Endodermal cell (in vitro differentiated cells): ENCODE measurements around the gene GTF3C1. TPM values are rescaled to one million over a fixed set of nuclear protein-coding genes. Genes with fewer than 3 reads are reported as not detected.
A peak's percentile ranks its signal among the peaks of the same experiment; 100 is the strongest.

Experiments used
- DNase-seq: peaks from one replicate; pipeline ENCODE4 v3.0.0-alpha.2; 2017
- H3K27ac ChIP-seq: 2 replicates; pipeline ENCODE4 v1.5.1; 2013; ENCODE audit warnings: mild to moderate bottlenecking, low read depth, low read length, moderate library complexity
- H3K27me3 ChIP-seq: 2 replicates; pipeline ENCODE4 v1.6.1; 2013; ENCODE audit warnings: mild to moderate bottlenecking, low read length, moderate library complexity; ENCODE audit not compliant: insufficient read depth, control insufficient read depth, poor library complexity, severe bottlenecking
- H3K36me3 ChIP-seq: 2 replicates; pipeline ENCODE4 v1.7.0; 2013; ENCODE audit warnings: mild to moderate bottlenecking, low read length, moderate library complexity; ENCODE audit not compliant: control insufficient read depth, insufficient read depth
- H3K4me1 ChIP-seq: one replicate; pipeline ENCODE4 v1.7.0; 2013; ENCODE audit warnings: low read length; ENCODE audit not compliant: control insufficient read depth, insufficient read depth
- H3K4me3 ChIP-seq: 2 replicates; pipeline ENCODE4 v1.5.1; 2013; ENCODE audit warnings: mild to moderate bottlenecking, low read length, moderate library complexity
- H3K9ac ChIP-seq: 2 replicates; pipeline ENCODE4 v1.6.1; 2013; ENCODE audit warnings: mild to moderate bottlenecking, low read length, moderate library complexity; ENCODE audit not compliant: poor library complexity, severe bottlenecking; ENCODE audit errors: extremely low read depth
- H3K9me3 ChIP-seq: 2 replicates; pipeline ENCODE4 v1.6.1; 2013; ENCODE audit warnings: mild to moderate bottlenecking, low read length, moderate library complexity; ENCODE audit not compliant: control insufficient read depth
- H3K27ac Mint-ChIP-seq: 2 replicates; pipeline ENCODE4 v1.8.0; 2020; ENCODE audit warnings: mixed read lengths
- H3K27me3 Mint-ChIP-seq: 2 replicates; pipeline ENCODE4 v1.8.0; 2021; ENCODE audit warnings: mild to moderate bottlenecking, mixed read lengths; ENCODE audit not compliant: insufficient read depth
- H3K36me3 Mint-ChIP-seq: 2 replicates; pipeline ENCODE4 v1.8.0; 2020; ENCODE audit warnings: low read depth, mixed read lengths
- H3K4me1 Mint-ChIP-seq: 2 replicates; pipeline ENCODE4 v1.8.0; 2020; ENCODE audit warnings: mixed read lengths
- H3K4me3 Mint-ChIP-seq: 2 replicates; pipeline ENCODE4 v1.8.0; 2020; ENCODE audit warnings: mild to moderate bottlenecking, moderate library complexity, mixed read lengths
- H3K9me3 Mint-ChIP-seq: 2 replicates; pipeline ENCODE4 v1.8.0; 2020; ENCODE audit warnings: mild to moderate bottlenecking, mixed read lengths
- whole genome bisulfite sequencing, 2 experiments: methylation state at CpG; one replicate each; pipeline versions ENCODE4 v1.1.5 to v1.1.7; 2013; ENCODE audit warnings: missing lambda C conversion rate in 2 of 2, mixed read lengths in 1 of 2; ENCODE audit not compliant: insufficient coverage in 1 of 2, insufficient read length in 1 of 2; 5-methylcytosine and 5-hydroxymethylcytosine counted together
- total RNA-seq, 2 donors: library from RNA; stranded (reverse); fragmentation: NEBNext Ultra II Directional in 1 of 2; extraction: Animal tissue kit (Norgen Biotek cat#: 25700) in 1 of 2; gene quantifications; 2 replicates in 1 of 2; 3 replicates in 1 of 2; pipeline ENCODE4 v1.2.1, GENCODE V29; 2021
- TF ChIP-seq, protein P1 (sequence below): fragments of 200-600 bp; sonication (generic); conservative IDR thresholded peaks from 2 replicates; pipeline ENCODE4 v1.5.0; 2021; ENCODE audit warnings: antibody characterized with exemption, mild to moderate bottlenecking

Gene GTF3C1
- total RNA-seq, 2 donors from 2014 or later, result 138 TPM

DNA sequence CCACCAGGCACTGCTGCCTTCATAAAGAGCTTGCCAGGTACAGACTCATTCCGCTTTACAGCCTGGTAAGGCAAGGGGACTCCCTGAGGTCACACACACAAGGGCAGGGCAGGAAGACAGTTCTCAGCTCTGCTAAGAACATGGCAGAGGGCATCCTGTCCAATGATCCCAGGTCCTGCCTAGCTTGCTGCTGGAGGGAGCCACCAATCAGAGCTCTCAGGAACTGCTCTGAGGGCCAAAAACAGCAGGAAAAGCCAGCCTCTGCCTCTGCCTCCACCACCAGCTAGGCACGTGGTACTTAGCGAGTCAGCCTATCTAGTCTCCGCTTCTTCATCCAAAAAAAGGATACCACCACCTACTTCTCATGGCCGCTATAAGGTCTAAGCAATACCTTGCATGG is 66.1 kb downstream of the GTF3C1 start:
- Histone ChIP-seq H3K4me3 (no peak overlapping the region), H3K4me1 (no peaks in the 10 kb centered on the region), H3K27ac (no peak overlapping the region), H3K36me3 (peaks cover 94% of the 10 kb centered on the region), H3K27me3 (no peaks in the 10 kb centered on the region), H3K9ac (no peak overlapping the region), H3K9me3 (no peaks in the 10 kb centered on the region)
- peak overlapping the region; percentile 30 for H3K27ac Mint-ChIP-seq
- H3K27me3 Mint-ChIP-seq, result no peaks in the 10 kb centered on the region
- H3K4me1 Mint-ChIP-seq, result no peaks in the 10 kb centered on the region
- no peak for DNase-seq
- no peaks in the 10 kb centered on the region for H3K9me3 Mint-ChIP-seq
- H3K4me3 Mint-ChIP-seq, result no peak overlapping the region
- WGBS, 2 experiments, result 93 to 94% methylated on average over 2 to 5 of the region's 5 CpGs
- TF ChIP-seq, protein P1, sequence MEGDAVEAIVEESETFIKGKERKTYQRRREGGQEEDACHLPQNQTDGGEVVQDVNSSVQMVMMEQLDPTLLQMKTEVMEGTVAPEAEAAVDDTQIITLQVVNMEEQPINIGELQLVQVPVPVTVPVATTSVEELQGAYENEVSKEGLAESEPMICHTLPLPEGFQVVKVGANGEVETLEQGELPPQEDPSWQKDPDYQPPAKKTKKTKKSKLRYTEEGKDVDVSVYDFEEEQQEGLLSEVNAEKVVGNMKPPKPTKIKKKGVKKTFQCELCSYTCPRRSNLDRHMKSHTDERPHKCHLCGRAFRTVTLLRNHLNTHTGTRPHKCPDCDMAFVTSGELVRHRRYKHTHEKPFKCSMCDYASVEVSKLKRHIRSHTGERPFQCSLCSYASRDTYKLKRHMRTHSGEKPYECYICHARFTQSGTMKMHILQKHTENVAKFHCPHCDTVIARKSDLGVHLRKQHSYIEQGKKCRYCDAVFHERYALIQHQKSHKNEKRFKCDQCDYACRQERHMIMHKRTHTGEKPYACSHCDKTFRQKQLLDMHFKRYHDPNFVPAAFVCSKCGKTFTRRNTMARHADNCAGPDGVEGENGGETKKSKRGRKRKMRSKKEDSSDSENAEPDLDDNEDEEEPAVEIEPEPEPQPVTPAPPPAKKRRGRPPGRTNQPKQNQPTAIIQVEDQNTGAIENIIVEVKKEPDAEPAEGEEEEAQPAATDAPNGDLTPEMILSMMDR, result no peak
- peaks cover 84% of the 10 kb centered on the region for H3K36me3 Mint-ChIP-seq

DNA sequence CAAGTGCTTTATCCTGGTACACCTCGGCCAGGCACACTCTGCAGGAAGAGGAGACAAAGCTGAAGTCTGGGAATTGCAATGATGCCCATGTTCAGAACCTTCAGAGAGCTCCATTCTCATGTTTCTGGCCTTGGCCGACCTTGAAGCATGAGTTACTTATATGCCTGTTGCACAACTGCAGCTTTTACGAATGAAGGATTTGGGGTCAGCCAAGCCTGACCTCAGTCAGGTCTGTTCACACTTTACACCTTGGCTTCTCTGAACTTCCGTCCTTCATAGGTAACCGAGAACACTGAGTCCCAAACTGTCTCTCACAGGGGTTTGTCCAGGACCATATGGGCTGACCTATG is 66.7 kb downstream of the GTF3C1 start:
- TF ChIP-seq, protein P1, result no peak
- Histone ChIP-seq H3K9me3 (no peaks in the 10 kb centered on the region), H3K36me3 (peaks cover 94% of the 10 kb centered on the region), H3K27me3 (no peaks in the 10 kb centered on the region), H3K4me1 (no peaks in the 10 kb centered on the region), H3K9ac (no peak overlapping the region), H3K27ac (no peak overlapping the region), H3K4me3 (no peak overlapping the region)
- no peaks in the 10 kb centered on the region for H3K4me1 Mint-ChIP-seq
- WGBS, 2 experiments, result 91 to 94% methylated on average over 5 of the region's 5 CpGs
- no peak for DNase-seq
- H3K4me3 Mint-ChIP-seq, result no peak overlapping the region
- H3K36me3 Mint-ChIP-seq, result peaks cover 84% of the 10 kb centered on the region
- H3K27me3 Mint-ChIP-seq, result no peaks in the 10 kb centered on the region
- H3K27ac Mint-ChIP-seq, result no peak overlapping the region
- H3K9me3 Mint-ChIP-seq, result no peaks in the 10 kb centered on the region

DNA sequence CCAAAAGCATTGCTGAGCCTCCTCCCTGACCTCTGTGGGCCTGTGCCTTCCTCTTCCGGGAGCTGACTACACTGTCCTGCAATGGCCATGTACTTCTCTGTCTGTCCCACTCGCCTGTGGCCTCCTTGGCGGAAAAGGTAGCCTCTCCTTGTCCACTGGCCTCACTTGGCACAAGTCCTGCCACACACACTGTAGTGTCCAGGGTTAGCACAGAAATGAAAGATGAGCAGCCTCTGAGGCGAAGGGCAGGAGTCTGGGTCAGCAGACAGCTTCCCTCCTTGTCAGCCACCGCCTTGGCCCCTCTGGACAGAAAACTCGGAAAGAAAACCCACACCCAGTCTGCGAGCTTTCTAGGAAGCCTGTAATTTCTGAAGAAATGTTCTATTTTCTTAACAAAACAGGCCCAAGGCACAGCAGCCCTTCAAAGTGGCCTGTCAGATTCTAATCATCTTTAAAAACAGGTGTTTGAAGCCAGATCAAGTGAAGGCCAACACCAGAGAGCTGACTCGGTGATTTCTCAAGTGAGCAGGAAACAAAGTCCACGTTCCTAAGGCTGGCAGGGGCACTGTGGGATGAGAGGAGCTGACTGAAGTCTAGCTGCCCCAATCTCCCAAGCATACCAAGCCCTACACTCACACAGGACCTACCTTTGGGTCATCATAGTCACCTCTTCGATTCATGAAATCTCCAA is 67.2 kb downstream of the GTF3C1 start:
- Mint-ChIP-seq H3K4me1 (no peaks in the 10 kb centered on the region), H3K9me3 (no peaks in the 10 kb centered on the region), H3K36me3 (peaks cover 85% of the 10 kb centered on the region), H3K27me3 (no peaks in the 10 kb centered on the region), H3K27ac (no peak overlapping the region), H3K4me3 (no peak overlapping the region)
- Histone ChIP-seq H3K27ac (no peak overlapping the region), H3K27me3 (no peaks in the 10 kb centered on the region), H3K4me1 (no peaks in the 10 kb centered on the region), H3K9me3 (no peaks in the 10 kb centered on the region), H3K9ac (no peak overlapping the region), H3K36me3 (peaks cover 95% of the 10 kb centered on the region), H3K4me3 (no peak overlapping the region)
- WGBS, 2 experiments, result 95 to 97% methylated on average over 6 to 10 of the region's 10 CpGs
- no peak for DNase-seq
- TF ChIP-seq, protein P1, result no peak
